Measurements from ENCODE around the gene LMBRD1.
"Not testable (repeated sequence)": the region's sequence is repeated elsewhere in the genome, so short reads cannot be mapped to it uniquely, and the experiment has no call there.

The LMBRD1 gene

DNA sequence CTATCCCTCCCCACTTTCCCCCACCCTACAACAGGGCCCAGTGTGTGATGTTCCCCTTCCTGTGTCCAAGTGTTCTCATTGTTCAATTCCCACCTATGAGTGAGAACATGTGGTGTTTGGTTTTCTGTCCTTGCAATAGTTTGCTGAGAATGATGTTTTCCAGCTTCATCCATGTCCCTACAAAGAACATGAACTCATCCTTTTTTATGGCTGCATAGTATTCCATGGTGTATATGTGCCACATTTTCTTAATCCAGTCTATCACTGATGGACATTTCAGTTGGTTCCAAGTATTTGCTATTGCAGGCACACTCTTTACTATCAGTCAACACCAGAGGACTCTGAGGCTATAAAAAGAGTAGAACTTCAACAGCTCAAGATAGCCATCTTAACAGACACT is 2.0 kb upstream of the LMBRD1 start:
- not testable (repeated sequence) for DNase-seq (ENCODE audit: low read depth in 1 of 2, low spot score in 1 of 2)

DNA sequence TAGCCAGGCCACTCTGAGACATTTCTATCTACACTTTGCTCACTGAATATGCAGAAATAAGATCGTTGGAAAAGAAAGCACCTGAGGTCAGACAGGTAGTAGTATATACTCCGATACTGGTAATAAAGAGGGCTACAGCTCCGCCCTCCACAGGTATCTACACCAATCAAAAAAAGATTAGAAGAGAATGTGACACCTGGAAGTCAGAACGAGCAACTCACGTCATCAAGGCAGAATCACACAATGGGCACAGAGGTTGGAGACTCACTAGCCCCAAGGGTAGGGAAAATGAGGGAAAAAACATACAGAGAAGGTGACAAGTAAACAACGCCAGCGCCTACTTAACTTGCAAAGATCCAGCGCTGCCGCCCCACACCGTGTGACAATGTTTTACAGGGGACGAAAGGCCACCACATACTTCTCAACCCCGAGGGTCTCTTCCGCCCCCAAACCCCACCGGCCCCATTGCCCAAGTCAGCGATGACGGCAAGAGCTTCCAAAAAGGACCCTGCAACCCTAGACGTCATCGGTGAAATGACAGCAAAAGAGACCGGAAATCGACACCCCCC is 653 bp downstream of the LMBRD1 start:
- no peak for DNase-seq (ENCODE audit: low read depth in 1 of 2, low spot score in 1 of 2)

DNA sequence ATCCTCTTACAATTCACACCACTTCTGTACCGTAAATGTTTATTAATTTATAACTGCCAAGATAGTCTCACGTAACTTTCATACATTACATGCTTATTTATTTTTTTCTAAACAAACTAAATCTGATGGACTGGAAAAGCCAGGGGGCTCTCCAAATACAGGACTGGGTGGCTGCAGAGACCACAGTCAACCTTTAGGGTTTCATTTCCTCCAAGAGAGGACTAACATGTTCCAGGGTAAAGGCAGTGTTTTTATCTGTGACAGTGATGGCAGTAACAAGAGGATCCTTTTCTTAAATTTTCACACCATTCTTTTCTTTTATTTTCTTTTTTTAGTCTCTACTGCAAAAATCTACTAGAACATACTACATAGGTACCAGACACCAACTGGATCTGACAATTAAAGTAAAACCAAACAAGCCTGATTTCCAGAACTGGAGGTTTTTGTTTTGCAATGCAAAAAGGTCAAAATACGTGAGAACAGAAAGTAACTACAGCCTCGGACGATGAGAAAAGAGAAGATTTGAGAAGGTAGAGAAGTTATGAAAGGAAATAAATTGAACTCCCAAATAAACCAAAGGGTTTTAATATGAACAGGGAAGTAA is 1.2 kb downstream of the LMBRD1 start:
- no peak for DNase-seq (ENCODE audit: low read depth in 1 of 2, low spot score in 1 of 2)

DNA sequence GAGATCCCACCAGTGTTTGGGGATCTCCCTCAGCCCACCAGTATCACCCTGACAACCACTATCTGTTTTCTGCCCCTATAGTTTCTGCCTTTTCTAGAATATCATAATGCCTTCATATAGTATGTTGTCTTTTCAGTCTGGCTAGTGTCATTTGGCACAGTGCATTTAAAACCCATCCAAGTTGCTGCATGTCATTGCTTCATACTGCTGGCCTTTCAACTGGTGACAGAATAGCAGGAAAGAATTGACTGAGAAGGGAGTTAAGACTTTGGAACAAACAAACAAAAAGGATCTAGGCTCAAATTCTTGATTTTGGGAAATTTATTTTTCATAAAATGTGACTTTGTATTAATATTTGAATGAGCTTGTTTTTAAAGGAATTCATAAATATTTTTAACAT is 4.5 kb downstream of the LMBRD1 start:
- no peak for DNase-seq (ENCODE audit: low read depth in 1 of 2, low spot score in 1 of 2)

DNA sequence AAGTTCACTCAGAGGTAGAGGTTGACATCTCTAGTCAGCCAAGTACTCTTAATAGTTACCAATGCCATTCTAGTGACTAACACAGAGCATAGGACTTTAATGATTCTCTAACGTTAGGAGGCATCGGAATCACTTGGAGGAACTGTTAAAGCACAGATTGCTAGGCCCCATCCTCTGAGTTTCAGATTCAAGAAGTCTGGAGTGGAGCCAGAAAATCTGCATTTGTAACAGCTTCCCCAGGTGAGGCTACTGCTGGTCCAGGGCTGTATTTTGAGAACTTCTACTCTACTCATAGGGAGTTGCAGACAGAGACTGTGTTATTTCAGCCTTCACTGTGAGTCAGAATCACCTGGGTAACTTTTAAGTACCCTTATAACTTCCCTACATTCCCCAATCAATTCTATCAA is 5.7 kb downstream of the LMBRD1 start:
- no peak for DNase-seq (ENCODE audit: low read depth in 1 of 2, low spot score in 1 of 2)

DNA sequence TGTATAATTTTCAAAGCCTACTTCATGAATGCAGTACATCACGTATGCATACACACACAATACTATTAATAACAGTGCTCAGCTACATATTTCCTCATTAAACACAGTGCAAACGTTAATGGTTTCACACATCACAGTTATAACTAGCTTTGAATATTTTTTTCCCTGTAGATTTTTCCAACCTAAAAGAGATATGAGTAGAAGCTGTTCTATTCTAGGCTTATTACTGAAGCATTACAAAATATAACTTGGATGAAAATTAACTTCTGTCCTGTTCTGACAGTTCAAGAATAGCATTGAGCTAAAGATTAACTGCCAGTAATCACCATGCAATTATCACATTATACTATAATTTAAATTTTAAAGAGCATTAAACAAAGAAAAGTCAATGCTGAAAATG is 6.2 kb downstream of the LMBRD1 start:
- no peak for DNase-seq (ENCODE audit: low read depth in 1 of 2, low spot score in 1 of 2)

DNA sequence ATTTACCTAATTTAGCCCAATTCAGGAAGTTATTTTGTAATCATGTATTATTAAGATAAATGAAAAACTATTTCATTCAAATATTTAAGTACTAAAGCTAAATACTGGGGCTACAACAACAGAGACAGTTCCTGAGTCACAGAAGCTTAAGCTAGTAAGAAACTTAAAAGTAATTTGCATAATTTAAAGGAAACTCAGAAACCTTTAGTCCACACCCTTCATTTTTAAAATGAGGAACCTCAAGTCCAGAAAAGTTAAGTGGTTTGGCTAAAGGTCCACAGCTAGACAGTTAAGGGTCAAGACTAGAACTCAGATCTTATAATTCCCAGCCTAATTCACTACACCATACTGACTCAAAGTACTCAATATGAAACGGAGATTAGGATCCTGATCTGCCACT is 7.2 kb downstream of the LMBRD1 start:
- DNase-seq (ENCODE audit: low read depth in 1 of 2, low spot score in 1 of 2), result no peak

DNA sequence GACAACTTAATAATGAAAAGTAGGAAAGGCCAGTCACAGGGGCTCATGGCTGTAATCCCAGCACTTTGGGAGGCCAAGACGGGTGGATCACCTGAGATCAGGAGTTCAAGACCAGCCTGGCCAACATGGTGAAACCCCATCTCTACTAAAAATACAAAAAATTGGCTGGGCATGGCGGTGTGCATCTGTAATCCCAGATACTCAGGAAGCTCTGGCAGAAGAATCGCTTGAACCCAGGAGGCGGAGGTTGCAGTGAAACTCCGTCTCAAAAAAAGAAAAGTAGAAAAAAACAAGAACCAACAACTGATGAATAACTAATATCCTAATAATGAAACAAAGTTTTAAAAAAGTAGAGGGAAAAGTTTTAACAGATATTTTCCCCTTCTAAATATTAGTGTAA is 9.4 kb downstream of the LMBRD1 start:
- not testable (repeated sequence) for DNase-seq (ENCODE audit: low read depth in 1 of 2, low spot score in 1 of 2)

DNA sequence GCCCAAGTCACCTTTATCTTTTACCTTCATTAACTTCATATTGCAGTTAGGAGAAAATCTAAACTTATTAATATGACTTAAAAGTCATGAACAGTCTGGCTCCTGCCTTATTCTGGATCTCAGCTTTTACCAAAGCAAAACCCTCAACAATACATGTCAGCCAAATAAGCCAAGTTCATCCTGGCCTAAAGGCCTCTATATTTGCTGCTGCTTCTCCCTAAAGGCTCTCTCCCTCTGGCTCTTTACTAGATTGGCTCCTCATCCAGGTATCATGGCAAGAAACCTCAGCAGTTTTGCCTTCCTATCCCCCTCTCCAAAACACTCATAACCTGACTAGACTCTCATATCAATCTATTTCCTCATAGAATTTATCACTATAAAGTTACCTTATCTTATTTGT is 11.1 kb downstream of the LMBRD1 start:
- DNase-seq (ENCODE audit: low read depth in 1 of 2, low spot score in 1 of 2), result no peak

DNA sequence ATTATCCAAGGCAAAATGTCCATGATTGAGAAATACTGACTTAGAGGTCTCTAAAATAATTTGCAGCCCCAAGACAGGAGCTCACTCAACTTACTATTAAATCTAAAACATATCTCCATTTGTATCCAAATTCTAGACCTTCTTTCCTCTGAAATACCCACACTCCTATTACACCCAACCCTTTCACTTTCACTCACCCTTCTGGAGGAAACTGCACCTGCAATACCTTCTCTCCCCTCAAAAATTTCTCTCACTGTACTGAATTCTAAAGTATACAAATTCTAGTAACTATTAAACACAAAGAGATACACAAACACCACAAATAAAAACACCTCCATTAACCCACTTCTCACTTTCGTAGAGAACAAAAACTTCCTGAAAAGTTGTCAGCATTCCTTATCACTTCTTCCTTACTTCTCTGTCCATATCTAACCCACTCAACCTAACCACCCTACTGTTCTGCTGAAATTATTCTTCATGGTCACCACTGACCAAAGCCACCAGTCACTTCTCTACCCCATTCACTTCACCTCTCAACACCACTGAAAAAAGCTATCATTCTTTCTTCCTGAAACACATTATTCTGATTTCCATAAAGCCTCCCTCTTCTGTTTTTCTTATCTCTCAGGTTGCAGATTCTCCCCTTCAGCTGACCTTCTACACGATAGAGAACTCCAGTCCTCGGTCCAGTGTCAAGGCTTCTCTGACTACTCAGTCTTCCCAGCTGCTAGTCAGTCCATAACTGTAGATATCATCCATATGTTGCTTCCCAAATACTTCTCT is 12.0 kb downstream of the LMBRD1 start:
- DNase-seq (ENCODE audit: low read depth in 1 of 2, low spot score in 1 of 2), result no peak

DNA sequence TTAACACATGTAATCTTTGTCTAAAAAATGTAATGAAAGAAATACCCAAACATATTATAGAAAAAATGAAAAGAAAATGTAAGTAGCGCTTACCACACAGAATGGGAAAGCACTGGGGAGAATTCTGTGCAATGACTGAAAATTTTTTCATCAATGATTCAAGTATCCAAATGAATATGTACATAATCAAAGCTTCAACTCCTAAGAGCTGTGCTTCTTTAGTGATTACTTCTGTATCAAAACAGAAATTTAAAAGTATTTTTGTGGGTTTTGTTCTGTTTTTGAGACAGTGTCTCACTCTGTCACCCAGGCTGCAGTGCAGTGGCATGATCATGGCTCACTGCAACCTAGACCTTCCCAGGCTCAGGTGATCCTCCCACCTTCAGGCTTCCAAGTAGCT is 13.7 kb downstream of the LMBRD1 start:
- DNase-seq (ENCODE audit: low read depth in 1 of 2, low spot score in 1 of 2), result no peak

DNA sequence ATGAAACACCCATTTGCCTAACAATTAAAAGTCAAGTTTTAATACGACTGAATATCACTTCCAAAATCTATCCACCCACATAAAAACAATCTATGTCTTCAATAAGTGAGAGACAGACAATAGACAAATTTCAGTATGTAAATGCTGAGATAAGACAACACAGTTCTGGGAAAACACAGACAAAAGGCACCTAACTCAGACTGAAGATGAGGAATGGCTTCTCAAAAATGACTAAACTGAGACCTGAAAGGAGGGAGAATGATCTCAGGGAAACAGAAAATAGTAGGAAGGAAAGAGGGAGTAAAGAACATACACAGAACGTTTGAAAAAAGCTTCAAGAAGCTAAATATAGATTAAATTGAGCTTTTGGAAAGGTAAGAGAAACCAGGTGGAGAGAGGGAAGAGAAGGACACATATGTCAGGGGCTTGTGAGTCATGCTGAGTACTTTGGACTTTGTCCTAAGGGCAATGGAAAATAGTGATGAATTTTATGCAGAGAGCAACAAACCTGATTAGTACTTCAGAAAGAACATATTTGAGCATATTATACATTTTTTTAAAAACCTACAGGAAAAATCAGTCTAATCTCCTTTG is 16.1 kb downstream of the LMBRD1 start:
- DNase-seq (ENCODE audit: low read depth in 1 of 2, low spot score in 1 of 2), result no peak

DNA sequence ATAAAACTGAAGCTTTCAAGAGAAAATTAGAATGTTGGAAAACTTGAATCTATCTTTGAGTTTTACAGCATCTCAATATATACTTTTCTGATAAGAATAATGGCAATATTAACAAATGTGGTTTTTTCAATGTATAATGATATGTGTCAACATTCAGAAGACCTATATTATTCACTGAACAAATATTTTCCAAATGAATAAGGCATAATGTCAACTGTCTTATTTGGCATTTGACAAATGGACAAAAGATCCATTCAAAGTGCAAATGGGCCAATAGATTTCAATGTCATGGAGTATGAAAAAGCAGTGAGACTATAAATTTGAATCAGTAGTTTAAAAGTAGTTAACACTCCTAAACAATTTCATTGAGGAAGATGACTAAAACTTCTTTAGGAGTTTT is 20.9 kb downstream of the LMBRD1 start:
- no peak for DNase-seq (ENCODE audit: low read depth in 1 of 2, low spot score in 1 of 2)

DNA sequence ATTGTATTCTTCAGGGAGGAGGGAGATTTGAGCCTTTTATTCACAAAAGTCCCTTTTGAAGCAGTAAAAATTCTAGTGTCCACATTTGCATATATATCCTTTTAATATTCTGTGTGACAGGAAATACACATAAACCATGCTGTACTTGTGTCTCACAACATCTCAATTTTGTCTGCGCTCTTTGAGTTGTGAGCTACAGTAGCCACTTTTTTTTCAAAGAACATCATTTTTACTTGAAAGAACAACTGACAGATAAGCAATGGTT is 21.3 kb downstream of the LMBRD1 start:
- no peak for DNase-seq (ENCODE audit: low read depth in 1 of 2, low spot score in 1 of 2)

DNA sequence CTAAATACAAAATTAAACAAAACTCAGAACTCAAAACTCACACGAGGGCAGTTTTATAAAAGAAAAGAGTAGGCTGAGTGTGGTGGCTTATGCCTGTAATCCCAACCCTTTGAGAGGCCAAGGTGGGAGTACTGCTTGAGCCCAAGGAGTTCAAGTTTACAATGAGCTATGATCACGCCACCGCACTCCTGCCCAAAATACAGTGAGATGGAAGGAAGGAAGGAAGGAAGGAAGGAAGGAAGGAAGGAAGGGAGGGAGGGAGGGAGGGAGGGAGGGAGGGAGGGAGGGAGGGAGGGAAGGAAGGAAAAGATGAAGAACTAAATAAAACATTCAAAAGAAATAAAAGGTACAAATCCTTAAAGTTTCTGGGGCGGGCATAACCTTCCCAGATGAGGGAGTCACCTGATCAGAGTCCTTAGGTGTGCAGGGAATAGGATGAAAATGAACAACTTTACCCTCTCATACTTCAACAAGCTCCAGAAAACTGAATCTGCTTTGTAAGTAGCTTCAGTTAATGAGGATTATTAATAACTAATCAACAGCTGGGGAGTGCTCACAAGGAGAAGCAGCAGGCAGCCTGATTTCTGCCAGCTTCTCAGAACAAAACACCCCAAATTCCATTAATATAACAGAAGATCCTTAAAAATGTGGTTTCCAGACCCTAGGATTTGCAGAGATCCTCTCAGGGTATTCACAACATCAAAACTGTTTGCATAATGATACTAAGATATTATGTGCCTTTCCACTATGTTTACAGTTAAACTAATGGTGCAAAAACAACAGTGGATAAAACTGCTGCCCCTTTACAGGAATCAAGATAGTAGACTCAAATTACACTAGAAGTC is 21.8 kb downstream of the LMBRD1 start:
- no peak for DNase-seq (ENCODE audit: low read depth in 1 of 2, low spot score in 1 of 2)

DNA sequence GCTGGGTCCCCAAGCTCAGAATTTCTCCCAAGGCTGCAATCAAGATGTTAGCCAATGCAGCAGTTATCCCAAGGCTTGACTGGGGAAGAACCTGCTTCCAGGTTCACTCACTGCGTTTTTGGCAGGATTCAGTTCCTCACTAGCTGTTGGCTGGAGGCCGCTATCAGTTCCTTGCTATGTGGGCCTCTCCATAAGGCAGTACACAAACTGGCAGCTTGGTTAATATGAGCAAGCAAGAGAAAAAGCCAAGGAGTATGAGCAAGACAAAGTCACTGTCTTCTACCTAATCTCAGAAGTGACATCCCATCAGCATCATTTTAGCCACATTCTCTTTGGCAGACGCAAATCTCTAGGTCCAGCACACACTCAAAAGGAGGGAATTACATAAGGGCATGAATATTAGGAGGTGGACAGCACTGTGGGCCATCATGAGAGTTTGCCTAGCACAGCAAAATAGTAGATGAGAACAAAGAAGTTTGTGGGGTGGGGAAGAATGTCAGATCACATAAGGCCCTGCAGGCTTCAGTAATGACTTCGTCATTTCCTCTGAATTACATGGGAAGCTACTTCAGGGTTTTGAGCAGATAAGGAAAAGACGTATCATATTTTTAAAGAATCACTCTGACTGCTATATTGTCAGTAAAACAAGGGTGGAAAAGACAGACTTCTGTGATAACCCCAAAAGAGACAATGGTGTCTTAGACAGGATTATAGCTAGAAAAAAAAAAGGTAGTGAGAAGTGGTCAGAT is 25.5 kb downstream of the LMBRD1 start:
- DNase-seq (ENCODE audit: low read depth in 1 of 2, low spot score in 1 of 2), result no peak

DNA sequence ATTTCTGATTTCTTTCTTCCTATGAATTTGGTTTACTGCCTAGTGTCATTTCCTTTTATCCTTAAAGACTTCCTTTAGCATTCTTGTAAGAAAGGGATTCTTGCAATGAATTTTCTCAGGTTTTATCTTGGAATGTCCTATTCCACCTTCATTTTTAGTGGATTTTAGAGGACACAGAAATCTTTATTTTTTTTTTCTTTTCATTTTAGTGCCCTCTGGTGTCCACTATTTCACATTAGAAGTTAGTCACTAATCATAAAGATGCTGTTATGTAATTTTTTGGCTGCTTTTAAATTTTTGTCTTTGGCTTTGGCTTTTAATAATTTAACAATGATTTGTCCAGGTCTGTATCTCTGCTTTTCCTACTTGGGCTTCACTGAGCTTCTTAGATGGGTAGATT is 28.1 kb downstream of the LMBRD1 start:
- DNase-seq (ENCODE audit: low read depth in 1 of 2, low spot score in 1 of 2), result no peak

DNA sequence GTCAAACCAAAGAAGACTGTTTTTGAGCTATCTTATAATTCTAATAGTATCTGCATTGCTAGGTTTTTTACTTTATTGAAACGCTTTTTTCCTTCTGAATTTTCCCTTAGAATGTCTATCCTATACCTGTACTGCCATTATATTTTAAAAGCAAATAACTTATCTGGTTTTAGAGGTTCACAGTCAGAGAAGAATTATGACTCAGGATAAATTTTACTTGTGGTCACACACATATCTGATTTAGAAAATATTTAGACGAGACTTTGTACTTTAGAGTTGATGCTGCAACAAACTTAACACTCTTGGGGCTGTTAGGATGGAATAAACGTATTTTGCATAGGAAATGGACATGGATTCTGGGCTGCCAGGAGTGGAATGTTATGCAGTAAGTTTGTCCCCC is 33.0 kb downstream of the LMBRD1 start:
- no peak for DNase-seq (ENCODE audit: low read depth in 1 of 2, low spot score in 1 of 2)

DNA sequence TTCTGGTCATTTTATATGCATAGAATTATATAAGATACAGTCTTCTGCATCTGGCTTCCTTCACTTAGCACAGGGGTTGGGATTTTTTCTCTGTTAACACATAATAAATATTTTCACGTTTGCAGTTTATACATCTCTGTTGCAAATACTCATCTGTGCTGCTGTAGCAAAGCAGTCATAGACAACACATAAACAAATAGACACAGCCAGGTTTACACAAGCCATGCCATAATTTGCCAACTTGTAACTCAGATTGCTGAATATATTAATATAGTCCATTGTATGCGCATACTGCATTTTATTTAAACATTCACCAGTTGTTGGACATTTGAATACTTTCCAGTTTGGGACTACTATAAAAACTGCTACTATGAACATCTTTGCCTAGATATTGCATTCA is 35.0 kb downstream of the LMBRD1 start:
- DNase-seq (ENCODE audit: low read depth in 1 of 2, low spot score in 1 of 2), result no peak

DNA sequence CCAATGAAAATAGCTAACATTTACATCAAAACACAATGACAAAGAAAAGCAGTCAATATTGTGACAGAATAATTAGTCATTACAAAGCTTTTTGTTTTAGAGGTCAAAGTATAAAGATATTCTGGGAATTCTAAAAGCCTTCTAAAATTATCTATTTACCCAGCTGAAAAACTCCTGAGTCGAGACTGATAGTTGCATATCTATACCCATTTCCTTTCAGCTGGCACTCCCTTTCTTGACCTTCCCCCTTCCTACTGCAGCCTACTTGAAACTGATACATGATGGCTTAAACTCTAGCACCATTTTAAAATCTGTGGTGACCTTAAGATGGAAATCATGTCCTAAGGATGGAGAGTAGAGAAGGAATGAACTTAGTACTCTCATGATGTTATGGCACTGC is 38.6 kb downstream of the LMBRD1 start:
- no peak for DNase-seq (ENCODE audit: low read depth in 1 of 2, low spot score in 1 of 2)

DNA sequence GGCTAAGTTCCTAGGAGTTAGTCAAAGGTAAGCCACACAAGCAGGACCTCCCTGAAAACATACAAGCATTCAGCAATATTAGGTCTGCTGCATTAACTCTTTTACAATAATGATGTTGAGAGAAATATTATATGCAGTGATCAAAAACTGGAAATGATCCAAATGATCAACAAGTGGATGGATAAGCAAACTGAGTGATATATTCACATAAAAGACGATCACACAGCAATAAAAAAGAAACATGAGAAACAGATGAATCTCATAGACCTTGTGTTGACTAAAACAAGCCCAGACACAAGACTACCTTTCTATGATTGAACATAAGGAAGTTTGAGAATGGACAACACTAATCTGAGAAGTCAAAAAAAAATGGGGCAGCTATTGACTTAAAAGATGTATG is 39.9 kb downstream of the LMBRD1 start:
- DNase-seq (ENCODE audit: low read depth in 1 of 2, low spot score in 1 of 2), result no peak

Data from stimulated activated CD4-positive, alpha-beta T cell treated with anti-CD3 and anti-CD28 coated beads, Interleukin-15, amount 100 ng/mL, for 1 hour (primary cell).